Measurements from ENCODE around the gene GMIP.

GMIP gene

DNA sequence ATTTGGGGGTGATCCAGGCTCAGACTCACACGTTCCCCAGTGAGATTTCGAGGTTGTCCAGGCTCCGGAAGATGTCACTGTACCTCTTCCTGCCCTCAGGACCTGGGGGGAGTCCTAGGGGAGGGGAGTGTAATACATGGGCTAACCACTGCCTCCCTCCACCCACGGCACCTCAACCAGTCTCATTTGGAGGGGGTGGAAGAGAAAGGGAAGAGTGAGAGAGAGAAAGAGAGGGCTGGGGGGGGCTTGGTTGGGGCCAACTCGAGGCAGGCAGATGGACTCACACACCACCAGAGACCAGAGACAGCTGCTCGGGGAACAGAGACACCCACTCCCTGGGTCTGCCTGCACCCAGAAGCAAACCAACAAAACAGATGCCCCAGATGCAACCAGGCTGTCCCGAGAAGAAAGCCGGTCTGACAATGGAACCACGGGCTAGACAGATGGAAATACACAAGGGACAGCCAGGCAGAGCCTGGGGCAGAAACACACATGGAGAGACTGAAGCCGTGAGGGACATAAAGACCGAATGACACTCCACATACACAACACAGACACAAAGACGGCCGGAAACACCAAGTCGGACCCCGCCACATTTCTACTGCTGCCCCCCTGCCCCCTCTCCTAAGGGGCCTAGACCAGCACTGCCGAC is 825 bp downstream of the GMIP start:
- TF ChIP-seq CTCF (IDR thresholded peaks at IDR 0.05; ENCODE audit: borderline replicate concordance, insufficient read depth, low read depth, low read length): no peak
- peak overlapping the region; percentile 85 for H3K4me3 ChIP-seq (ENCODE audit: low read depth, low read length)

- H3K4me3 ChIP-seq (ENCODE audit: low read depth, low read length): no peak overlapping the region
- TF ChIP-seq CTCF (IDR thresholded peaks at IDR 0.05; ENCODE audit: borderline replicate concordance, insufficient read depth, low read depth, low read length): no peak
Measured at GRCh38 chr19:19637523-19638251, 5.8 kb downstream of the GMIP start.

DNA sequence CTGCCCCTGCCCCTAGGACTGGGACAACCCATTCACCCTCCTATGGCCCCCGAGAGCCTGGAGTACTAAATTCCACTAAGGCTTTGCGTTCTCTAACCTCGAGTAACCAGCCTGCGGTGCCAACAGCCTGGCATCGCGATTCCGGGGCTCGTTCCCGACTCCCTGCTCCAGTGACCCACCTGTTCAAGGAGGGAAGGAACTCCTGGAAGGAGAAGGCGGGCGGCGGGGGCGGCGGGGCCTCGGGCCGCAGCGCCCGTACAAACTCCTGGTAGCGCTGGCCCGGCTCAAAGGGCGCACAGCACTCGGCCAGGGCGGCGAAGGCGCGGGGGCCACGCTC is 6.3 kb downstream of the GMIP start:
- TF ChIP-seq CTCF (IDR thresholded peaks at IDR 0.05; ENCODE audit: borderline replicate concordance, insufficient read depth, low read depth, low read length): no peak
- H3K4me3 ChIP-seq (ENCODE audit: low read depth, low read length): no peak overlapping the region

GRCh38 chr19:19636573-19637185 is 6.8 kb downstream of the GMIP start:
- H3K4me3 ChIP-seq (ENCODE audit: low read depth, low read length): no peak overlapping the region
- no peak for TF ChIP-seq CTCF (IDR thresholded peaks at IDR 0.05; ENCODE audit: borderline replicate concordance, insufficient read depth, low read depth, low read length)

DNA sequence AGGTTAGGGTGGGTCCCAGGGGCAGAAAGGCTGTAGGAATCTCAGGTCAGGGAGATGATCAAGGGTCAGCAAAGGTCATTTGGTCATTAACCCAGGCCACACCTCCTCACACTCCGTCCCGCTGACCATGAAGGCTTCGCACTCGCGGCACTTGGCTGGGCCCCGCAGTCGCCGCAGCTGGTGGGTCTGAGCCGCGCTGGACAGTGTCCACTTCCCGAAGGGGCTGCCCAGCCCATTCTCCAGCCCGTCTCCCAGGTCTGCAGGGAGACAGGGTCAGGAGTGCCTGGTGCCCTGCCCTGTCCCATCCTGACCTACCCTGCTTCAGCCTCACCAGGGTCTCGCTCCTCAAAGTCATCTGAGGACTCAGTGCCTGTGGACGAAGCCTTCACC is 8.1 kb downstream of the GMIP start:
- no peak for TF ChIP-seq CTCF (IDR thresholded peaks at IDR 0.05; ENCODE audit: borderline replicate concordance, insufficient read depth, low read depth, low read length)
- no peak overlapping the region for H3K4me3 ChIP-seq (ENCODE audit: low read depth, low read length)

DNA sequence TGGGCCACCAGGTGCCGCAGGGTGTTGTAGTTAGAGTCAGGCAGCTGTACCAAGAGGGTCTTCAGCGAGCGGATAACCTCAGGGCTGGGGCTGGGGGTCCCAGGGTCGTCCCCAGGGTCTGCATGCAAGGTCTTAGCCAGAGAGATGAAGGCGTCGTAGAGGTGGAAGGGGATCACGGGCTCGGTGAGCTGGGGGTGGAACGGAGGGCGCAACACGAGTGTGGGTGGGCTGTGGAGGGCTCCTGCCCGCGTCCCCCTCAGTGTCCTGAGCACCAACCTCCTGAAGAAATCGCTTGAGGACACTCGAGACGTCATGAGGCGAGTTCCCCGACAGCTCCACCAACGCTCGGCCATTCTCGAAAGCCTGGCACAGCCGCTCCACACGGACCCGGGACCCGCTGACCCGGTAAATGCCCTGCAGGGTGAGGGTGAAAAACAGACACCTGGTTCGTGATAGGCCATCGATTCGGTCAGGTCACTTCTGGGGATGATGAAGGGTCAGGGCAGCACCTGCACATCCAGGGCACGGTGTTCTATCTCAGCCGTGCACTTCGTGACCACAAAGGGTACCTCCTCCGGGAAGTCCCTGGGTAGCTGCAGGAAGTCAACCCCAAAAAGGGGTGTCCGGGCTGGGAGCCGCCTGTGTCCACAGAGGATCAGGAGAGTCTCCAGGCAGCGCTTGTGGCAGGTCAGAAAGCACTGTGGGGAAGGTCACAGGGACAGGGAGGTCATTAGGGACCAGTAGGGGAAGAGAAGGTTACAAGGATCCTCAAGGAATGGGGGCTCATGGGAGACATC is 8.7 kb downstream of the GMIP start:
- H3K4me3 ChIP-seq (ENCODE audit: low read depth, low read length): no peak overlapping the region
- no peak for TF ChIP-seq CTCF (IDR thresholded peaks at IDR 0.05; ENCODE audit: borderline replicate concordance, insufficient read depth, low read depth, low read length)
